IMR-90 (cell line): ENCODE data around the gene PDCL2.

Source experiments
- FOS ChIP-seq: fragments of 150-350 bp; IDR thresholded peaks from 2 replicates; pipeline ENCODE4 v1.6.1; 2016; ENCODE audit warnings: low read depth, low read length
- MAFK ChIP-seq: IDR thresholded peaks from 2 replicates; pipeline ENCODE4 v1.6.1; 2012; ENCODE audit warnings: low read depth, low read length, improper control_type of control experiment
- MAZ ChIP-seq: IDR thresholded peaks from 2 replicates; pipeline ENCODE4 v1.6.1; 2012; ENCODE audit warnings: low read depth, mild to moderate bottlenecking, low read length, improper control_type of control experiment, moderate library complexity, borderline replicate concordance
- MXI1 ChIP-seq: IDR thresholded peaks from 2 replicates; pipeline ENCODE4 v1.6.1; 2012; ENCODE audit warnings: low read depth, mild to moderate bottlenecking, low read length, moderate library complexity, borderline replicate concordance
- POLR2A ChIP-seq: IDR thresholded peaks from 2 replicates; pipeline ENCODE4 v1.6.1; 2012; ENCODE audit warnings: mild to moderate bottlenecking, low read depth, low read length
- RFX5 ChIP-seq: IDR thresholded peaks from 2 replicates; pipeline ENCODE4 v1.8.0; 2012; ENCODE audit warnings: low read depth, mild to moderate bottlenecking, low read length, moderate library complexity
- TF ChIP-seq, protein P1 (sequence below): conservative IDR thresholded peaks from 2 replicates; pipeline ENCODE4 v1.5.1; 2012; ENCODE audit warnings: mild to moderate bottlenecking, low read depth, low read length, improper control_type of control experiment
- TF ChIP-seq, protein P2 (sequence below): fragments of 150-350 bp; IDR thresholded peaks from 2 replicates; pipeline ENCODE4 v1.6.1; 2016; ENCODE audit warnings: low read depth, mild to moderate bottlenecking, low read length, moderate library complexity, borderline replicate concordance

DNA sequence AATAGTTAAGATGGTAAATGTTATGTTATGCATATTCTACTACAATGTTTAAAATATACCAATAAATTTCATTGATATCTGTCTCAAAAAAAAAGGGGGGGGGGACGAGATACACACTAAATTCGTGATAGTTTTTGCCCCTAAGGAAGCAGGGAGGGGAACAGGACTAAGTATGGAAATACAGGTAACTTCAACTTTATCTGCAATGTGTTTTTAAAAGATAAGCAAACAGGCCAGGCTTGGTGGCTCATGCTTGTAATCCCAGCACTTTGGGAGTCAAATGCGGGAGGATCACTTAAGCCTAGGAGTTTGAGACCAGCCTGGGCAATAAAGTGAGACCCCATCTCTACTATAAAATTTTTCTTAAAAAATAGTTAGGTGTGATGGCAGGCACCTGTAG lies 31.9 kb downstream of the PDCL2 start:
- no peak for TF ChIP-seq MXI1
- no peak for TF ChIP-seq MAZ
- TF ChIP-seq, protein P1, sequence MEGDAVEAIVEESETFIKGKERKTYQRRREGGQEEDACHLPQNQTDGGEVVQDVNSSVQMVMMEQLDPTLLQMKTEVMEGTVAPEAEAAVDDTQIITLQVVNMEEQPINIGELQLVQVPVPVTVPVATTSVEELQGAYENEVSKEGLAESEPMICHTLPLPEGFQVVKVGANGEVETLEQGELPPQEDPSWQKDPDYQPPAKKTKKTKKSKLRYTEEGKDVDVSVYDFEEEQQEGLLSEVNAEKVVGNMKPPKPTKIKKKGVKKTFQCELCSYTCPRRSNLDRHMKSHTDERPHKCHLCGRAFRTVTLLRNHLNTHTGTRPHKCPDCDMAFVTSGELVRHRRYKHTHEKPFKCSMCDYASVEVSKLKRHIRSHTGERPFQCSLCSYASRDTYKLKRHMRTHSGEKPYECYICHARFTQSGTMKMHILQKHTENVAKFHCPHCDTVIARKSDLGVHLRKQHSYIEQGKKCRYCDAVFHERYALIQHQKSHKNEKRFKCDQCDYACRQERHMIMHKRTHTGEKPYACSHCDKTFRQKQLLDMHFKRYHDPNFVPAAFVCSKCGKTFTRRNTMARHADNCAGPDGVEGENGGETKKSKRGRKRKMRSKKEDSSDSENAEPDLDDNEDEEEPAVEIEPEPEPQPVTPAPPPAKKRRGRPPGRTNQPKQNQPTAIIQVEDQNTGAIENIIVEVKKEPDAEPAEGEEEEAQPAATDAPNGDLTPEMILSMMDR: no peak
- no peak for TF ChIP-seq FOS
- TF ChIP-seq POLR2A: no peak
- TF ChIP-seq MAFK: no peak
- TF ChIP-seq, protein P2, sequence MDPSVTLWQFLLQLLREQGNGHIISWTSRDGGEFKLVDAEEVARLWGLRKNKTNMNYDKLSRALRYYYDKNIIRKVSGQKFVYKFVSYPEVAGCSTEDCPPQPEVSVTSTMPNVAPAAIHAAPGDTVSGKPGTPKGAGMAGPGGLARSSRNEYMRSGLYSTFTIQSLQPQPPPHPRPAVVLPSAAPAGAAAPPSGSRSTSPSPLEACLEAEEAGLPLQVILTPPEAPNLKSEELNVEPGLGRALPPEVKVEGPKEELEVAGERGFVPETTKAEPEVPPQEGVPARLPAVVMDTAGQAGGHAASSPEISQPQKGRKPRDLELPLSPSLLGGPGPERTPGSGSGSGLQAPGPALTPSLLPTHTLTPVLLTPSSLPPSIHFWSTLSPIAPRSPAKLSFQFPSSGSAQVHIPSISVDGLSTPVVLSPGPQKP: no peak
- TF ChIP-seq RFX5: no peak
